Erythroblast (primary cell): ENCODE measurements around the gene SPRN.

Experiments used
- GATA1 ChIP-seq: IDR thresholded peaks from 2 replicates; pipeline ENCODE4 v1.6.1; 2011; ENCODE audit warnings: low read depth, mild to moderate bottlenecking, control low read depth, low read length, moderate library complexity
- POLR2A ChIP-seq: IDR thresholded peaks from 2 replicates; pipeline ENCODE4 v1.6.1; 2011; ENCODE audit warnings: mild to moderate bottlenecking, low read length

DNA sequence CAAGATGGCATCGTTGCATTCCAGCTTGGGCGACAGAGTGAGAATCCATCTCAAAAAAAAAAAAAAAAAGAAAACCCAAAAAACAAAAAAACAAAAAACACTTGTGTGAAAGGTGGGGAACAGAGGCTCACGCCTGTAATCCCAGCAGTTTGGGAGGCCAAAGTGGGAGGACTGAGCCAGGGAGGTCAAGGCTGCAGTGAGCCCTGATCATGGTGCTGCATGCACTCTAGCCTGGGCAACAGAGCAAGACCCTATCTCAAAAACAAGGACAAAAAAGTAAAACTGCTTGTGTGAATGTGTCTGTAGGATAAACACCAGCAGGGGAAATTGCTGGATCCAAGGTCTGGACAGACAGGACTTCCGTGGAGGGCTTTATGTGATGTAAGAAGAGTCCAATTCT, 40.9 kb downstream of the SPRN start:
- TF ChIP-seq POLR2A: no peak
- TF ChIP-seq GATA1: no peak
